Endothelial cell of umbilical vein (primary cell): ENCODE measurements around the gene NEDD4L. TPM values are rescaled to one million over a fixed set of nuclear protein-coding genes. Genes with fewer than 3 reads are reported as not detected.

Experiments
- BruUV-seq: library from RNA; stranded (reverse); fragments of 400-500 nt; replicated peaks from 2 replicates; lab custom pipeline; 2021; lab: Mats Ljungman, UMichigan
- CTCF ChIA-PET: fragments of 300-600, 350-600 bp; sonication (Branson Sonifier 250); formaldehyde crosslinking; loops from one replicate; lab custom pipeline; 2021; ENCODE audit warnings: antibody characterized with exemption, inconsistent platforms; lab: Charles Lee
- POLR2A ChIA-PET: fragments of 300-600, 350-600 bp; sonication (Branson Sonifier 250); formaldehyde crosslinking; loops from one replicate; lab custom pipeline; 2021; ENCODE audit warnings: antibody characterized with exemption, inconsistent platforms; lab: Charles Lee
- DNase-seq: peaks from one replicate; pipeline ENCODE4 v3.0.0-alpha.2; 2011; ENCODE audit warnings: low read depth, low spot score
- FAIRE-seq: peaks from 2 replicates; lab custom pipeline; 2011; peaks lifted over from hg19 to GRCh38; lab: Jason Lieb, UNC
- H2AFZ ChIP-seq: 2 replicates; pipeline ENCODE4 v1.6.0; 2012; ENCODE audit warnings: low read depth, low read length, control low read depth, inconsistent platforms
- H3K27ac ChIP-seq: 2 replicates; pipeline ENCODE4 v1.5.1; 2011; ENCODE audit warnings: low read depth, mild to moderate bottlenecking, control low read depth, low read length, moderate library complexity; ENCODE audit not compliant: insufficient read depth
- H3K27me3 ChIP-seq, 2 experiments: 2 replicates each; pipeline versions ENCODE4 v1.6.0 to v1.6.1; 2011; ENCODE audit warnings: low read length in 2 of 2, mixed read lengths in 1 of 2; ENCODE audit not compliant: control insufficient read depth in 2 of 2, insufficient read depth in 2 of 2
- H3K36me3 ChIP-seq, 2 experiments: 2 replicates in 1 of 2; 3 replicates in 1 of 2; pipeline ENCODE4 v1.5.1; 2011; ENCODE audit warnings: low read length in 2 of 2, mild to moderate bottlenecking in 1 of 2, moderate library complexity in 1 of 2; ENCODE audit not compliant: control insufficient read depth in 2 of 2, insufficient read depth in 2 of 2; ENCODE audit errors: extremely low read depth in 1 of 2
- H3K4me1 ChIP-seq: 3 replicates; pipeline ENCODE4 v1.5.1; 2011; ENCODE audit warnings: mild to moderate bottlenecking, low read length; ENCODE audit not compliant: control insufficient read depth, insufficient read depth; ENCODE audit errors: extremely low read depth
- H3K4me2 ChIP-seq: 2 replicates; pipeline ENCODE4 v1.6.1; 2011; ENCODE audit warnings: low read length, control low read depth, mixed read lengths; ENCODE audit not compliant: insufficient read depth
- H3K4me3 ChIP-seq, 3 experiments: fragments of 200-600 bp in 1 of 3; sonication (generic), shearing (Covaris generic) in 1 of 3; replicated peaks in 1 of 3; 2 replicates each; pipeline ENCODE4 v1.5.1; 2011 to 2016; ENCODE audit warnings: control low read depth in 3 of 3, low read length in 3 of 3, mild to moderate bottlenecking in 2 of 3, inconsistent platforms in 1 of 3, low read depth in 1 of 3, moderate library complexity in 1 of 3; ENCODE audit not compliant: insufficient read depth in 1 of 3
- H3K79me2 ChIP-seq: 2 replicates; pipeline ENCODE4 v1.6.0; 2012; ENCODE audit warnings: low read length, inconsistent platforms; ENCODE audit not compliant: control insufficient read depth, insufficient read depth
- H3K9ac ChIP-seq: replicated peaks from 2 replicates; pipeline ENCODE3; 2011; ENCODE audit warnings: low read length, control low read depth; ENCODE audit not compliant: insufficient read depth; ENCODE audit errors: extremely low read depth
- H3K9me1 ChIP-seq: replicated peaks from 3 replicates; pipeline ENCODE4 v1.6.0; 2011; ENCODE audit warnings: mild to moderate bottlenecking, low read length; ENCODE audit not compliant: control insufficient read depth, insufficient read depth; ENCODE audit errors: extremely low read depth
- H3K9me3 ChIP-seq: replicated peaks from 2 replicates; pipeline ENCODE4 v1.5.1; 2012; ENCODE audit warnings: low read length, inconsistent platforms; ENCODE audit not compliant: control insufficient read depth, insufficient read depth
- H4K20me1 ChIP-seq: replicated peaks from 2 replicates; pipeline ENCODE3; 2011; ENCODE audit warnings: mild to moderate bottlenecking, low read length; ENCODE audit not compliant: control insufficient read depth, insufficient read depth; ENCODE audit errors: extremely low read depth
- CTCF ChIP-seq, 2 donors: IDR thresholded peaks; 1 replicate in 1 of 2; 2 replicates in 1 of 2; pipeline ENCODE4 v1.5.1; 2011; ENCODE audit warnings: low read length in 2 of 2, mild to moderate bottlenecking in 2 of 2, moderate library complexity in 2 of 2, control low read depth in 1 of 2, inconsistent platforms in 1 of 2, low read depth in 1 of 2; ENCODE audit not compliant: insufficient read depth in 1 of 2; ENCODE audit errors: extremely low read depth in 1 of 2
- EZH2 ChIP-seq: IDR thresholded peaks from 2 replicates; pipeline ENCODE4 v1.6.1; 2012; ENCODE audit warnings: borderline replicate concordance, low read depth, mild to moderate bottlenecking, moderate library complexity, low read length, inconsistent platforms; ENCODE audit not compliant: severe bottlenecking
- FOS ChIP-seq: IDR thresholded peaks from 2 replicates; pipeline ENCODE4 v1.6.1; 2011; ENCODE audit warnings: mild to moderate bottlenecking, low read length, moderate library complexity, borderline replicate concordance; ENCODE audit not compliant: insufficient read depth
- GATA2 ChIP-seq: IDR thresholded peaks from 2 replicates; pipeline ENCODE4 v1.7.0; 2011; ENCODE audit warnings: low read depth, mild to moderate bottlenecking, moderate library complexity, mixed read lengths, low read length; ENCODE audit not compliant: insufficient read length, insufficient read depth
- JUN ChIP-seq: IDR thresholded peaks from 2 replicates; pipeline ENCODE4 v1.6.1; 2011; ENCODE audit warnings: borderline replicate concordance, low read depth; ENCODE audit not compliant: insufficient read length, insufficient read depth
- MAX ChIP-seq: IDR thresholded peaks from 2 replicates; pipeline ENCODE4 v1.6.1; 2011; ENCODE audit not compliant: insufficient read depth, insufficient read length
- MYC ChIP-seq: IDR thresholded peaks from one replicate; pipeline ENCODE4 v1.6.1; 2011; ENCODE audit warnings: mild to moderate bottlenecking, low read depth, low read length
- POLR2A ChIP-seq: IDR thresholded peaks from 2 replicates; pipeline ENCODE4 v1.6.1; 2012; ENCODE audit warnings: low read depth, mild to moderate bottlenecking, control low read depth, low read length
- POLR2AphosphoS5 ChIP-seq: IDR thresholded peaks from 2 replicates; pipeline ENCODE4 v1.6.1; 2012; ENCODE audit warnings: low read depth, mild to moderate bottlenecking, control low read depth, low read length, moderate library complexity; ENCODE audit not compliant: insufficient read depth
- dilution Hi-C: fragments of 300-500 bp; cut with MboI; formaldehyde crosslinking; loops from one replicate; pipeline ENCODE4 v1.15.0; 2019; ENCODE audit warnings: low sequenced_read_pairs; ENCODE audit not compliant: extremely low pct_ligation_motif_present
- intact Hi-C: fragments of 100-400 bp; cut with micrococcal nuclease; formaldehyde crosslinking; loops from one replicate; pipeline ENCODE4 v1.10.0; 2022
- polyA plus RNA-seq, 4 experiments: library from polyadenylated mRNA; depleted of rRNA in 3 of 4; stranded (reverse) in 3 of 4; unstranded in 1 of 4; fragments of >200 nt; gene quantifications; 2 replicates each; pipeline versions ENCODE4 v1.2.1 to v1.2.3, GENCODE V29; 2011 to 2012; ENCODE audit warnings: missing spikeins in 1 of 4
- total RNA-seq: library from RNA; stranded (reverse); gene quantifications from 2 replicates; pipeline ENCODE4 v1.2.3, GENCODE V29; 2021

NEDD4L gene
- total and polyA plus RNA-seq, 2 donors (not counting 3 experiments of a cell fraction or from before 2014, with no cell fraction given), result 20.5 to 78.9 TPM

GRCh38 chr18:58339890-58340289 lies 295.9 kb downstream of the NEDD4L start:
- H3K4me1 ChIP-seq, result peaks cover 15% of the 10 kb centered on the region
- no peaks in the 10 kb centered on the region for H4K20me1 ChIP-seq
- no peaks in the 10 kb centered on the region for H3K27me3 ChIP-seq
- H3K4me3 ChIP-seq, result no peak overlapping the region
- dilution Hi-C loops (no loop called here), intact Hi-C loops (loop anchor here (5.0 kb wide), 1 partner anchor 152 kb away; no protein-coding TSS in a partner anchor)
- no peak overlapping the region for H3K9ac ChIP-seq
- no peak overlapping the region for H3K4me2 ChIP-seq
- H3K79me2 ChIP-seq, result no peaks in the 10 kb centered on the region
- H2AFZ ChIP-seq, result peak overlapping the region; percentile 62
- CTCF ChIA-PET, result interaction anchor here (0.8 to 2.1 kb wide), 7 partner anchors 11 to 424 kb away, joined by 3 to 12 read pairs (median 4); no protein-coding TSS in a partner anchor
- TF ChIP-seq POLR2AphosphoS5 (no peak), POLR2A (no peak)
- FAIRE-seq (no peak), DNase-seq (no peak)
- peaks cover 2 to 5% of the 10 kb centered on the region in 2 experiments for H3K36me3 ChIP-seq
- no peaks in the 10 kb centered on the region for H3K9me3 ChIP-seq
- H3K27ac ChIP-seq, result no peak overlapping the region
- POLR2A ChIA-PET, result no interaction called here
- BruUV-seq, result no TSS peak
- no peaks in the 10 kb centered on the region for H3K9me1 ChIP-seq

DNA sequence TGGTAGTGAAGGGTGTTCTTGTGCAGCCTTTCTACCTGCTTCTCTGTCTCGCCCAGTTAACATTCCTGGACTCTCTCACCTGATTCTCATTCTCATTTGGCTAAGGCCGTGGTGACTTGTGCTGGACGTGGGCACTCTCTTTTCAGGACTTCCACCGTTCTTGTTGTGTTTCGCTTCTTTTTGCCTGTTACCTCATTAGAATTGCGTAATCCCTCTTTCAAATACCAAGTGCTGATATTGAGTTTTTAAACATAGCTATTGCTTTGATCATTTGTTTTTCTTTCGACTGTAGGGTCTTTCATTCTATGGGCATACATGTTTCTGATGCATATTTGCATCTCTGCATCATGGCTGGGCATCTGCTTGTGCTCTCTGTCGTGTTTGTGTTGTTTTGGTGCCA lies 297.9 kb downstream of the NEDD4L start:
- H3K79me2 ChIP-seq, result no peaks in the 10 kb centered on the region
- no peak overlapping the region for H3K27ac ChIP-seq
- no peaks in the 10 kb centered on the region for H3K27me3 ChIP-seq
- dilution Hi-C loops, result no loop called here
- no peak overlapping the region for H3K4me3 ChIP-seq
- no peak overlapping the region for H2AFZ ChIP-seq
- no peaks in the 10 kb centered on the region for H3K9me1 ChIP-seq
- H3K36me3 ChIP-seq, result peaks cover 2% of the 10 kb centered on the region in 2 experiments
- no peaks in the 10 kb centered on the region for H3K9me3 ChIP-seq
- intact Hi-C loops, result no loop called here
- TF ChIP-seq MAX (no peak), POLR2AphosphoS5 (no peak), JUN (no peak), FOS (no peak), CTCF (IDR thresholded peaks at IDR 0.05; ENCODE audit: extremely low read depth in 1 of 2, insufficient read depth in 1 of 2, low read depth in 1 of 2, low read length in 2 of 2) (no peak), GATA2 (no peak), EZH2 (no peak), MYC (no peak), POLR2A (no peak)
- no peak overlapping the region for H3K4me2 ChIP-seq
- no peak overlapping the region for H3K9ac ChIP-seq
- POLR2A ChIA-PET, result no interaction called here
- no peaks in the 10 kb centered on the region for H4K20me1 ChIP-seq
- no peak for DNase-seq
- no peak for FAIRE-seq
- peaks cover 15% of the 10 kb centered on the region for H3K4me1 ChIP-seq
- no TSS peak for BruUV-seq
- CTCF ChIA-PET, result interaction anchor here (1.2 to 1.9 kb wide), 3 partner anchors 9 to 87 kb away, joined by 3 to 5 read pairs (median 4); no protein-coding TSS in a partner anchor
